Measurements from ENCODE around the gene FAF2.

GRCh38 chr5:176534640-176535039, 86.5 kb downstream of the FAF2 start:
- TF ChIP-seq CTCF (IDR thresholded peaks at IDR 0.05), result no peak
- no peak for TF ChIP-seq POLR2A (IDR thresholded peaks at IDR 0.05)
